Adrenal gland (tissue), 12 donors: ENCODE results near the gene DHRS2. TPM values are rescaled to one million over a fixed set of nuclear protein-coding genes. Genes with fewer than 3 reads are reported as not detected.

Experiments used
- DNase-seq, 7 donors: peaks; one replicate each; pipeline ENCODE4 v3.0.0-alpha.2; 2019 to 2020
- H3K27ac ChIP-seq, 5 donors: fragments of 200-600 bp; sonication (generic) in 4 of 5; 1 replicate in 3 of 5; 2 replicates in 2 of 5; pipeline versions ENCODE4 v1.5.1 to v1.8.0; 2016 to 2020; ENCODE audit warnings: mild to moderate bottlenecking in 1 of 5
- H3K27me3 ChIP-seq: fragments of 200-600 bp; 2 replicates; pipeline ENCODE4 v1.8.0; 2021
- H3K36me3 ChIP-seq, 2 donors: fragments of 200-600 bp; replicated peaks in 1 of 2; 1 replicate in 1 of 2; 2 replicates in 1 of 2; pipeline versions ENCODE4 v1.5.1 to v1.8.0; 2018 to 2022
- H3K4me1 ChIP-seq, 2 donors: fragments of 200-600 bp; replicated peaks in 1 of 2; 1 replicate in 1 of 2; 2 replicates in 1 of 2; pipeline versions ENCODE4 v1.5.1 to v1.8.0; 2018 to 2021
- H3K4me3 ChIP-seq, 4 donors: fragments of 200-600 bp; sonication (generic) in 3 of 4; one replicate each; pipeline ENCODE4 v1.5.1; 2016 to 2018
- H3K9me3 ChIP-seq, 3 donors: fragments of 200-600 bp; sonication (generic) in 1 of 3; replicated peaks in 1 of 3; 1 replicate in 2 of 3; 2 replicates in 1 of 3; pipeline versions ENCODE4 v1.5.1 to v1.8.0; 2016 to 2021
- CTCF ChIP-seq, 6 experiments: fragments of 450-650 bp in 4 of 6; fragments of 200-600 bp in 2 of 6; sonication (generic) in 1 of 6; IDR thresholded peaks; 1 replicate in 5 of 6; 2 replicates in 1 of 6; pipeline versions ENCODE4 v1.5.1 to v1.8.0; 2016 to 2021; ENCODE audit warnings: antibody characterized with exemption in 6 of 6, mild to moderate bottlenecking in 2 of 6, moderate library complexity in 1 of 6
- POLR2A ChIP-seq, 2 donors: fragments of 450-650 bp; IDR thresholded peaks; one replicate each; pipeline ENCODE4 v1.6.1; 2017; ENCODE audit warnings: antibody characterized with exemption in 2 of 2, mild to moderate bottlenecking in 2 of 2, moderate library complexity in 1 of 2
- WGBS, 4 donors: extraction: QIAGEN DNeasy Blood & Tissue Kit in 2 of 4; methylation state at CpG; one replicate each; pipeline versions ENCODE4 v1.1.5 to v1.1.7; 2013 to 2017; 5-methylcytosine and 5-hydroxymethylcytosine counted together
- intact Hi-C, 2 donors: fragments of 100-400 bp; cut with DNase I; formaldehyde crosslinking; loops; one replicate each; pipeline versions ENCODE4 v1.14.1 to v1.15.0; 2022 to 2023
- polyA plus RNA-seq, 3 donors: library from polyadenylated mRNA; stranded (reverse); fragments of 200-250 nt in 2 of 3; fragments of 350-450 nt in 1 of 3; fragmentation: Illumina TruSeq in 1 of 3; extraction: RNeasy Lipid Tissue Mini Kit (QIAGEN cat#74804) in 1 of 3; gene quantifications; one replicate each; pipeline ENCODE4 v1.2.3, GENCODE V29; 2013 to 2014
- total RNA-seq, 9 donors: library from RNA; depleted of rRNA in 4 of 9; stranded (reverse); fragments of >200 nt in 4 of 9; fragments of 120-200 nt in 1 of 9; fragmentation: NEBNext Ultra II Directional in 1 of 9; extraction: Animal tissue kit (Norgen Biotek cat#: 25700) in 1 of 9; gene quantifications; one replicate each; pipeline versions ENCODE4 v1.1.0 to v1.2.4, GENCODE V29; 2013 to 2023
- donor health status: healthy with polysubstance abuse.
- donor health status: Bipolar disorder and iron deficiency.
- donor health status: DM: yes; HTN: yes; CAD: no.
- donor health status: DM: no; HTN: no; CAD: no.
- donor health status: DM: no; HTN: no; CAD: no.
- donor health status: DM: yes; HTN: yes; CAD: no.

Gene DHRS2
- total and polyA plus RNA-seq, 12 donors, result 0.86 to 4.9 (median 2.5) TPM; not detected in 4

- WGBS, 4 donors, result 85 to 96% (median 87%) methylated on average over 5 of the region's 5 CpGs
- Histone ChIP-seq H3K27ac (no peak overlapping the region), H3K4me3 (no peak overlapping the region), H3K9me3 (no peaks in the 10 kb centered on the region), H3K27me3 (no peaks in the 10 kb centered on the region), H3K36me3 (no peaks in the 10 kb centered on the region), H3K4me1 (no peaks in the 10 kb centered on the region)
- no peak for TF ChIP-seq CTCF (IDR thresholded peaks at IDR 0.05)
- TF ChIP-seq POLR2A (IDR thresholded peaks at IDR 0.05), result no peak
- intact Hi-C loops, result loop anchor here in 1 of 2 donors (10.0 kb wide), 1 partner anchor 253 kb away; no protein-coding TSS in a partner anchor
- DNase-seq, result no peak
Observed at GRCh38 chr14:23661542-23661941, 25.4 kb downstream of the DHRS2 start.

GRCh38 chr14:23663127-23663526, 27.0 kb downstream of the DHRS2 start:
- no peaks in the 10 kb centered on the region for H3K9me3 ChIP-seq
- H3K27me3 ChIP-seq, result no peaks in the 10 kb centered on the region
- no peaks in the 10 kb centered on the region for H3K36me3 ChIP-seq
- no peak overlapping the region for H3K27ac ChIP-seq
- intact Hi-C loops, result loop anchor here in 1 of 2 donors (10.0 kb wide), 1 partner anchor 252 kb away; no protein-coding TSS in a partner anchor
- no peak for DNase-seq
- no peaks in the 10 kb centered on the region for H3K4me1 ChIP-seq
- H3K4me3 ChIP-seq, result no peak overlapping the region
- TF ChIP-seq CTCF (IDR thresholded peaks at IDR 0.05) (no peak), POLR2A (IDR thresholded peaks at IDR 0.05) (no peak)
- 90 to 97% (median 93%) methylated on average over 2 of the region's 2 CpGs for WGBS, 4 donors

GRCh38 chr14:23663711-23664110, 27.5 kb downstream of the DHRS2 start:
- 68 to 91% (median 73%) methylated on average over 5 of the region's 5 CpGs for WGBS, 4 donors
- no peak overlapping the region for H3K27ac ChIP-seq
- no peaks in the 10 kb centered on the region for H3K9me3 ChIP-seq
- intact Hi-C loops, result loop anchor here in 1 of 2 donors (10.0 kb wide), 1 partner anchor 251 kb away; no protein-coding TSS in a partner anchor
- no peak for DNase-seq
- TF ChIP-seq POLR2A (IDR thresholded peaks at IDR 0.05) (no peak), CTCF (IDR thresholded peaks at IDR 0.05) (no peak)
- H3K27me3 ChIP-seq, result no peaks in the 10 kb centered on the region
- no peaks in the 10 kb centered on the region for H3K36me3 ChIP-seq
- H3K4me1 ChIP-seq, result no peaks in the 10 kb centered on the region
- no peak overlapping the region for H3K4me3 ChIP-seq

GRCh38 chr14:23664207-23664885, 28.2 kb downstream of the DHRS2 start:
- intact Hi-C loops, result loop anchor here in 1 of 2 donors (10.0 kb wide), 1 partner anchor 250 kb away; no protein-coding TSS in a partner anchor
- 77 to 94% (median 86%) methylated on average over 5 of the region's 5 CpGs for WGBS, 4 donors
- Histone ChIP-seq H3K36me3 (no peaks in the 10 kb centered on the region), H3K27me3 (no peaks in the 10 kb centered on the region), H3K4me3 (no peak overlapping the region), H3K9me3 (no peaks in the 10 kb centered on the region), H3K4me1 (no peaks in the 10 kb centered on the region), H3K27ac (no peak overlapping the region)
- no peak for TF ChIP-seq POLR2A (IDR thresholded peaks at IDR 0.05)
- no peak for TF ChIP-seq CTCF (IDR thresholded peaks at IDR 0.05)
- DNase-seq, result no peak
